Stimulated activated naive CD8-positive, alpha-beta T cell treated with anti-CD3 and anti-CD28 coated beads, Interleukin-15, Interleukin-2, amounts not matched to agents 100 ng/mL and 50 ng/mL, for 24 hours (primary cell): Measurements from ENCODE around the gene MYG1.
"Not testable (repeated sequence)": the region's sequence is repeated elsewhere in the genome, so short reads cannot be mapped to it uniquely, and the experiment has no call there.

Experiments used
- H3K27ac Mint-ChIP-seq: one replicate; pipeline ENCODE4 v1.8.0; 2021; ENCODE audit warnings: mild to moderate bottlenecking, mixed read lengths
- H3K27me3 Mint-ChIP-seq: one replicate; pipeline ENCODE4 v1.8.0; 2021; ENCODE audit warnings: mixed read lengths
- H3K36me3 Mint-ChIP-seq: one replicate; pipeline ENCODE4 v1.8.0; 2021; ENCODE audit warnings: low read depth, mixed read lengths
- H3K4me1 Mint-ChIP-seq: one replicate; pipeline ENCODE4 v1.8.0; 2021; ENCODE audit warnings: low read depth, mixed read lengths
- H3K4me3 Mint-ChIP-seq: one replicate; pipeline ENCODE4 v1.8.0; 2021; ENCODE audit warnings: mild to moderate bottlenecking, mixed read lengths
- H3K9me3 Mint-ChIP-seq: one replicate; pipeline ENCODE4 v1.8.0; 2021; ENCODE audit warnings: mixed read lengths

MYG1 gene

DNA sequence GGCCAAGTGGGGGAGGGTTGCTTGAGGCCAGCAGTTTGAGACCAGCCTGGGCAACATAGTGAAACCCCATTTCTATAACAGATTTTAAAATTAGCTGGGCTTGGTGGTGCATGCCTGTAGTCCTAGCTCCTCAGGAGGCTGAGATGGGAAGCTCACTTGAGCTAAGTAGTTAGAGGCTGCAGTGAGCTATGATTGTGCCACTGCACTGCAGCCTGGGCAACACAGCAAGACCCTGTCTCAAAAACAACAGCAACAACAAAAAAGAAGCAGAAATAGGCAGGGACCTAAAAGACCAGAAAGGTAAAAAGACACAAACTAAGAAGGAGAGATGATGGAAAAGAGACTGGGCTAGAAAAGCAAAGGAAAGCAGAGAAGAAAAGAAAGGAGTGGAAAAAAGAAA, 32.8 kb downstream of the MYG1 start:
- not testable (repeated sequence) for H3K4me1 Mint-ChIP-seq, H3K36me3 Mint-ChIP-seq, H3K4me3 Mint-ChIP-seq, H3K27ac Mint-ChIP-seq, H3K9me3 Mint-ChIP-seq
- peaks cover 43% of the 10 kb centered on the region for H3K27me3 Mint-ChIP-seq

DNA sequence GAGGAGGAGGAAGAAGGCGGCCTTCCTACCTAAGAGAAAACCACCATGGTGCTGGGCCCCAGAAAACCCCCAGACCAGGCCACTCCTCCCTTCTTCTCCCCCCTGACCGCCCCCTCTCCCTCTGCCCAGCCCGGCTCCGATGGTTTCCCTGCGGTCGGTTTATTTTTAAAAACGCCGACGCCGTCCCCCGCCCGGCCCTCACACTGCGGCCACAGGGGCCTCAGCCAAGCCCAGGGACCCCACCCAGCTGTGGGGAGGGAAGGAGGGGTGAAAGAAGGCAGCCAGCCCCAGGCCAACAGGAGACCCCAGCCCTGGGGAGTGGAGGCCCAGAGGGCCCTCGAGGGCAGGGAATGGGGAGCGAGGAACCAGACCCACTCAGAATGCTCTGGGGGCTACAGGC, 33.2 kb downstream of the MYG1 start:
- Mint-ChIP-seq H3K4me3 (no peak overlapping the region), H3K27me3 (peaks cover 43% of the 10 kb centered on the region), H3K4me1 (peaks cover 2% of the 10 kb centered on the region), H3K9me3 (no peaks in the 10 kb centered on the region), H3K27ac (no peak overlapping the region), H3K36me3 (no peaks in the 10 kb centered on the region)

DNA sequence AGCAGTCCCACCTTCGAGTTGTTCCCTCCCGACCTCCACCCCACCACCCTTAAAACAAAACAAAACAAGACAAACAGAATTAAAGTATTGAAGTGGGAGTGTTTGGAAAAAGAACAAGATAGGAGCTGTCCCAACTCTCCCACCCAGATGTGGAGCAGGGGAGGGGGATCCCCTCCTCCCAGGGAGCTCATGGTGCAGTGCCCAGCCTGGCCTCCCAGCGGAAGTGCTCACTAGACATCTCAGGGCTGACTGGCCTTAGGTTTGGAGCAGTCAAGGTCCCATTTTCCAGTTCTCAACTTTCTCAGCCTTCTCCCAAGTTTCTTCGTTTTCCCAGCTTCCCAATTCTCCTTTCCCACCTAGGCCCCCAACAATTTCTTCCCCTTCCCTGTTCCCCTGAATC, 33.8 kb downstream of the MYG1 start:
- no peaks in the 10 kb centered on the region for H3K9me3 Mint-ChIP-seq
- peaks cover 46% of the 10 kb centered on the region for H3K27me3 Mint-ChIP-seq
- no peaks in the 10 kb centered on the region for H3K36me3 Mint-ChIP-seq
- H3K4me1 Mint-ChIP-seq, result peaks cover 5% of the 10 kb centered on the region
- H3K27ac Mint-ChIP-seq, result no peak overlapping the region
- no peak overlapping the region for H3K4me3 Mint-ChIP-seq

DNA sequence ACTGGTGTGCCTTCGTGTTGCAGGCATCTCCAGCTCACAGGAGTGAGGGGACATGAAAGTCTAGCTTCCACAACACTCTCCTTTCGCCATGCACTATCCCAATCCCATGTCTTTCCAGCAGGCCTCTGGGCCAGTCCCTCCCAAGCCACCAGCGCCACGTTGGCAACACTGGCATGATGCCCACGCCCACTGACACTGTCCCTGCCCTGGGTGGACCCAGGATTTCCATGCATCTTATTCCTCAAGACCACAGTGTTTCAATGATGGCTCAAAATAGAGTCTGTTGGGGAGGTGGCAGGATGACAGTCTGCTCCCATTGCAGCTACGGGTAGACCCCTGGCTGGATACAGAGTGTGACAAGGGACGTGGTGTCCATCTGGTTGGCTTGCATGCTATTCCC, 34.4 kb downstream of the MYG1 start:
- Mint-ChIP-seq H3K36me3 (no peaks in the 10 kb centered on the region), H3K4me3 (no peak overlapping the region), H3K9me3 (no peaks in the 10 kb centered on the region), H3K27me3 (peaks cover 49% of the 10 kb centered on the region), H3K4me1 (peaks cover 5% of the 10 kb centered on the region), H3K27ac (no peak overlapping the region)

DNA sequence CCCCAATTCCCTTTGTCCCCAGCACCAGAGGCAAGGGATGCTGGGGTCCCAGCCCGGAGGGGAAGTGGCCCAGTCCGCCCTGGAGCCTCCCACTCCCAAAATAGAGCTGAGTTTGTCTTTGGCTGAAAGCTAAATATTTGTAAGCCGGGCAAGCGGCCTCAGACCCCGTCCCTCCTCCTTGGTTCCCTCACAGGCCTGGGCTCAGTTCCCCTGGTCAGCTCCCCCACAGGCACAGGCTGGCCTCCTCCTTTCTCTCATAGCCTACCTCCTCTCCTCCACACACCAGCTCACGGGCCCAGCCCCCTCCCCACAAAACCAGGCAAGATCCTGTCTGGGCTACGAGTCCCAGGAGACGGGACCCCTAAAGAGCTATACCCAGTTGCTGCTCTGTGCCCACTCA, 35.3 kb downstream of the MYG1 start:
- H3K4me1 Mint-ChIP-seq, result peaks cover 6% of the 10 kb centered on the region
- H3K27ac Mint-ChIP-seq, result no peak overlapping the region
- H3K36me3 Mint-ChIP-seq, result no peaks in the 10 kb centered on the region
- no peak overlapping the region for H3K4me3 Mint-ChIP-seq
- H3K9me3 Mint-ChIP-seq, result no peaks in the 10 kb centered on the region
- peaks cover 51% of the 10 kb centered on the region for H3K27me3 Mint-ChIP-seq

DNA sequence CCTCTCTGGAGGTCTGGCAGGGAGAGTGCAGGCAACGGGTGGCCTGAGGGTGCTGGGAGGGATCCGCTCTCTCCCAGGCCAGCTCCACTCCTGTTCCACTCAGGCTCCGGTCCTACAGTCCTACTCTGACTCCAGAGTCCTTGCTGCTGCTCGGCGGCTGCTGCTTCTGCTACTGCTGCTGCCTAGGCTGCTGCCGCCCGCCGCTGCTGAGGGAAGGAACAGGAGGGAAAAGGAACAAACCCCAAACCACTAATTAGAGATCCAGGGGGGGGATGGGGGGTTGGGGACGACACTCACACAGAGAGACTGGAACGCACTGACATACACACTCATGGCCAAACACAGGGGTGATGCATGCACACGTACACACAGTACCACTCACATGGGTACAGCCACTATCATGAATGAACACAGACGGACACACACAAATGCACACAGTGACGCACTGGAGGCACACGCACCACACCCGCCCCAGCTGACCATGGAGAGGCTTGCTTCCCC, 36.7 kb downstream of the MYG1 start, which contains the start of gene SP7:
SP7 (minus strand) TSS at position 174 of the 501 bp plus-strand sequence. CDS start 708 bp downstream, outside the sequence.
- Mint-ChIP-seq H3K27ac (no peak within 1 kb of the TSS), H3K9me3 (no peaks in the 10 kb centered on the region), H3K27me3 (peaks cover 54% of the 10 kb centered on the region), H3K4me1 (peaks cover 16% of the 10 kb centered on the region), H3K4me3 (no peak within 1 kb of the TSS), H3K36me3 (no peaks in the 10 kb centered on the region)

DNA sequence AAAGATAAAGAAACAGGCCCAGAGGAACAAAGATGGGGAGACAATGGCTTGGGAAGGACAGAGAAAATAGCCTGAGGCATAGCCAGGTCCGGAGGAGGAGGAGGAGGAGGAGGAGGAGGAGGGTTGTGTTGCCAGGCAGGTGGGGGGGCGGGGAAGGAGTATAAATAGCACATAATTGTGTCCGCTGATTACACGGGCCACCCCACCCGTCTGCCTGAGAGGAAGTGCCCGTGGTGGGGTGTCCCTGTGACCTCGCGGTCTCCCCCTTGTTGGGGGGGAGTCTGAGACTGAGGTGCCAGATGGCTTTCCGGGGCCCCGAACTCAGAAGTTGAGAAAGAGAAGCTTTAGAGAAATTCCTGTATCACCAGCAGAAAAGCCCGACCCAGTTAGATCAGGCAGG, 38.5 kb downstream of the MYG1 start:
- Mint-ChIP-seq H3K4me1 (peaks cover 16% of the 10 kb centered on the region), H3K27me3 (peaks cover 46% of the 10 kb centered on the region), H3K4me3 (no peak overlapping the region), H3K36me3 (no peaks in the 10 kb centered on the region), H3K27ac (no peak overlapping the region), H3K9me3 (no peaks in the 10 kb centered on the region)

DNA sequence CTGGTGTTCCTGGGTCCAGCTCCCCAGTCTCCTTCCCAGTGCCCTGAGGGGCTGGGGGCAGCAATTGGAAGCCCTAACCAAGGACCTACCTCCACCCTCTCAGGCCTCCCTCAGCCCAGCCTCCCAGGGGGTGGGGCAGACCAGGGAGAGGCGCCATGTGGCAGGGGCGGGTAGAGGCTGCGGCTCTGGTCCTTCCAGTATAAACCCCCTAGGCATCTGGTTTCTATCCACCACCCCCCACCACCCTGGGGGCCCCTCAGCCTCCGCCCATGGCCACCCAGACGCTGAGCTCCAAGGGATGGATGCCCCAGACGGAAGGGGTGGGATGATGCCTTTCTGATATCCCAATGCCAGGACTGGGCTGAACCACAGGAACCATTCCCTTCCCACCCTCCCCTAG, 39.4 kb downstream of the MYG1 start:
- no peak overlapping the region for H3K27ac Mint-ChIP-seq
- H3K4me1 Mint-ChIP-seq, result peaks cover 20% of the 10 kb centered on the region
- H3K27me3 Mint-ChIP-seq, result peaks cover 38% of the 10 kb centered on the region
- no peaks in the 10 kb centered on the region for H3K9me3 Mint-ChIP-seq
- H3K4me3 Mint-ChIP-seq, result no peak overlapping the region
- no peaks in the 10 kb centered on the region for H3K36me3 Mint-ChIP-seq

DNA sequence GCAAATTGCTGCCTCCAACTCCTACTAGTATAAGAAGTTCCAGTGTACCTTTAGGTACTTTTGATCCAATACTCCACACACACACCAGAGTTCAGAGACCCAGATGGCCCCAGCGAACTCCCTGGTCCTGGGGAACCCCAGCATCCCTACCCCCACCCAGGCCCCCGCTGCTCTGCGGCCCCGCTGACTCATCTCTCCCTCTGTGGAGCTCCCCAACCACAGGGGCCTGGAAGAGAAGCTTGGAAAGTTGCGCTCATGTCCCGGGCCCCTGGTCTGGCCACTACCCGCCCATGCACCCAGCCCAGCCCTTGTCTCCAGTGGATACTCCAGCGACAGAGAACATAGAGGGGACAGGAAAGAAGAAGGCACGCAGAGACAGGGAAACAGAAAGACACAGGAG, 40.9 kb downstream of the MYG1 start:
- H3K9me3 Mint-ChIP-seq, result no peaks in the 10 kb centered on the region
- H3K27ac Mint-ChIP-seq, result peak overlapping the region; percentile 42
- no peaks in the 10 kb centered on the region for H3K36me3 Mint-ChIP-seq
- no peak overlapping the region for H3K4me3 Mint-ChIP-seq
- H3K27me3 Mint-ChIP-seq, result peaks cover 31% of the 10 kb centered on the region
- peaks cover 30% of the 10 kb centered on the region for H3K4me1 Mint-ChIP-seq

DNA sequence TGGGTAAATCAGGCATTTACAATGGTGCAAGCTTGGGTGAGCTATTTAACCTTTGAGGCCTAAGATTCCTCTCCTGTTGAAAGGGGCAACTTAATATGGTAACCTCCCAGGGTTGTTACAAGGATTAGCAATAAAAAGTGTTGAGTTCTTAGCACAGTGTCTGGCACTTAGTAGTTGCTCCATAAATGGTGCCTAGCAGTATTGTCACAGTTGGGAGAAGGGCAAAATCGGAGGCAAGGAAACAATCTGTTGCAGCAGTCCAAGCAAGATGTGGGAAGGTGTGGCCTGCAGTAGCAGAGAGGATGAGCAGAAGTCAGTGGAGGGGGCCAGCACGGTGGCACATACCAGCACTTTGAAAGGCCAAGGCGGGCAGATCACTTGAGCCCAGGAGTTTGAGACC, 44.0 kb downstream of the MYG1 start:
- peaks cover 25% of the 10 kb centered on the region for H3K4me1 Mint-ChIP-seq
- peaks cover 7% of the 10 kb centered on the region for H3K27me3 Mint-ChIP-seq
- no peaks in the 10 kb centered on the region for H3K9me3 Mint-ChIP-seq
- no peak overlapping the region for H3K27ac Mint-ChIP-seq
- peak overlapping the region; percentile 19 for H3K4me3 Mint-ChIP-seq
- no peaks in the 10 kb centered on the region for H3K36me3 Mint-ChIP-seq

DNA sequence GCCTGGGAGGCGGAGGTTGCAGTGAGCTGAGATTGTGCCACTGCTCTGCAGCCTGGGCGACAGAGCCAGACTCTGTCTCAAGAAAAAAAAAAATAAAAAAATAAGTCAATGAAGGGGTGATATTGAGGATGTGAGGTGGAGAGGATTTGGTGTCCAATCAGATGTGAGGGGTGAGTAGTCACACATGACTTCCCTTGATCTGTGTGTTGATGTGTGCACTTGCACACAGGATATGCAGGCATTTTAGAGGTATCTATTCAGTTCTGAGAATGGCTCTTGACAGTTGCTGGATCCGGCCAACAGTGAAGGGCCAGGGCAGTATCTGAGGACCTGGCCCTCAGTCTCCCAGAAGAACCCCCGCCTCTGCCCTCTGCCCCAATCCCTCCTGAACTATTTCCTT, 44.5 kb downstream of the MYG1 start:
- Mint-ChIP-seq H3K36me3 (no peaks in the 10 kb centered on the region), H3K27ac (no peak overlapping the region), H3K27me3 (peaks cover 5% of the 10 kb centered on the region), H3K9me3 (no peaks in the 10 kb centered on the region), H3K4me1 (peaks cover 25% of the 10 kb centered on the region), H3K4me3 (peak overlapping the region; percentile 59)

DNA sequence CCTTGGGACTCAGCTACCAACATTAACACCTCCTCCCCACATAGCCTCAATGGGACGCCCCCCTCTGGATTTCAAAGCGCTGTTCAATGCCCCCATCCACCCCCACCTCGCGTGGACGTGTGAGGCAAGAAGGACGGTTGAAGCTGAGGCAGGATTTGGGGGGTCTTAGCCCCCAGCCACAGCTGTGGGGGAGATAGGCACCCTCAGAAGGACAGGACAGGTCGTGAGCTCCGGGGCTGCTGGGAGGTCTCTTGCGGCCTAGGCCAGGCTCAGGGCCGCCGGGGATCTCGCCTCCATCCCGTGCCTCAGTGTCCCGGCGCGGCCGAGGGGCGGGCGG, 45.0 kb downstream of the MYG1 start:
- H3K4me3 Mint-ChIP-seq, result peak overlapping the region; percentile 59
- H3K27me3 Mint-ChIP-seq, result peaks cover 5% of the 10 kb centered on the region
- no peak overlapping the region for H3K27ac Mint-ChIP-seq
- H3K4me1 Mint-ChIP-seq, result peaks cover 25% of the 10 kb centered on the region
- no peaks in the 10 kb centered on the region for H3K9me3 Mint-ChIP-seq
- H3K36me3 Mint-ChIP-seq, result no peaks in the 10 kb centered on the region

DNA sequence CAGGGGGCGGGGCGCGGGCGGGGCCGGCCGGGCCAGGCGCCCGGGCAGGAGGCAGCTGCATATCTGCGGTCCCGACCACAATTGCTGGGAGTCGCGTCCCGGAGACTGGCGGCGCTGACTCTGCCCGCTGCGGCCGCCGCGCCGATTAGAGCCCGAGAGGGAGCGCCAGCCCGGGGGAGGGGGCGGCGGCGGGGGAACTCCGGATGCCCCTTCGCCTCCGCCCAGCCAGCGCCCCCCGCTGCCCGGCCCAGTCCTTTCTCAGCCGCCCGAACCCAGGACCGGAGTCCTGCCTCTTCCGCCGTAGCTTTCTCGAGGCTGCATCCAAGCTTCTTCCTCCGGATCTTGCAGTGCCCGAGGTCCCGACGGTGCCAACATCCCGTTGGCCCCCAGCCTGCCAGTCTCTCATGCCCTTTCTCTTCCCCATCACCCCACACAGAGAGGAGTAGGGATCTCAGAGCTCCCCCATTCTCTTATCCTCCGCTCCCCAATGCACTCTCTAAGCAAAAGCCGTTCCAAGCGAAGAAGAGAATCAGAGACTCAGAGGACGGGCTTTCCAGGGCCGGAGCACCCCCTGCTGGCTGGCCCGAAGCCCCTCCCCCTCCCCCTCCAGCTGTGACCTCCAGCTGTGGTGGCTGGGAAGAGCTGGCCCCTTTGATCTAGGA, 45.5 kb downstream of the MYG1 start:
- Mint-ChIP-seq H3K27me3 (peaks cover 2% of the 10 kb centered on the region), H3K4me3 (peak overlapping the region; percentile 86), H3K4me1 (peaks cover 23% of the 10 kb centered on the region), H3K27ac (peak overlapping the region; percentile 76), H3K9me3 (no peaks in the 10 kb centered on the region), H3K36me3 (no peaks in the 10 kb centered on the region)

DNA sequence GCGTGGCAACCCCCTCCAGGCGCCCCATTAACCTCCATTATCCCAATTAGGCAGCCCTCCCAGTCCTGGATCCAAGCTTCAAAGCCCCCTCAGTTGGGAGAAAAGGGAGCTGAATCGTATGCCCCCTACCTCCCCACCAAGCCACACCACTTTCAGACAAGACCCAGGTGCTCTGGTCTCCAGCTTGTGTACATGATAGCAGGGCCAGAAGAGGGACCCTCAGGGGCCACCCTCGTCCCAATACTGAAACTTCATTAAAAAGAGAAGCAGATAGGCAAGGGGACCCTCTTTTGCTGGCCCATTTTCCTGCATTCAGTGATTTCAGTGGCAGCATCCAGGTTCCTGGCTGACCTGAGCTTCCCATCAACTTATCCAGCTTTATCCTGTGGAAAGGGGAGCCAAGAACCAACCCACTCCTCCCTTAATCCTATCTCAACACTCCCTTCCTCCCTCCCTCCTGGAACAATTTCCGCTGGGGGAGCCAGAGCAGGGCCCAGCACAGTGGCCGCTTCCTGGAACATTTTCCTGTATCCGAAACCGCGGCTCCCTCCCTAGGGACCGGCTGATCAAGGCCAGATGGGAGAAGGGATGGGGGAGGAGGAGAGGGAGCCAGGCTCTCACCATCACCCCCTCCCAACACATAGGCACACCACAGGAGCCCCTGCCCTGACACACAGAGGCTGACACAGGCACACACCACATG, 46.1 kb downstream of the MYG1 start:
- H3K27ac Mint-ChIP-seq, result peak overlapping the region; percentile 76
- no peaks in the 10 kb centered on the region for H3K27me3 Mint-ChIP-seq
- no peaks in the 10 kb centered on the region for H3K9me3 Mint-ChIP-seq
- H3K4me1 Mint-ChIP-seq, result peaks cover 16% of the 10 kb centered on the region
- H3K36me3 Mint-ChIP-seq, result no peaks in the 10 kb centered on the region
- peak overlapping the region; percentile 86 for H3K4me3 Mint-ChIP-seq

DNA sequence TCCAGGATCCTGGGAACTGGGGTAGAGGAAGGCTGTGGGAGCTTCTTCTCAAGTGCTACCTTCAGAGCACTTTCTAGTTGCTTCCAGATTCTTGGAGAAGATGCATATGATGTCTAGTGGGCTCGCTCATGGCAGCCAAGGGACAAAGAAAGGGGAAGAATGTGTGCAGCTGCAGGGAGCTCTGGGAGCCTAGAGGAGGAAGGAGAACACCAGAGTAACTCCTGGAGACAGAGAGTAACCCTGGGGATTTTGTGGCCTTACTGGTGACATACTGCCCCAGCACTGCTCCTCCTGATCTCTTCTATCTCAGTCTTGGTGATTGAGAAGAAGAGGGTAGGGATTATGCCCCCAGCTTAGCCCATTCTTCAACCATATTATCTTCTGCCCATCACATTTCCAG, 47.0 kb downstream of the MYG1 start:
- no peaks in the 10 kb centered on the region for H3K36me3 Mint-ChIP-seq
- H3K4me3 Mint-ChIP-seq, result no peak overlapping the region
- no peaks in the 10 kb centered on the region for H3K27me3 Mint-ChIP-seq
- H3K9me3 Mint-ChIP-seq, result no peaks in the 10 kb centered on the region
- H3K27ac Mint-ChIP-seq, result no peak overlapping the region
- H3K4me1 Mint-ChIP-seq, result peaks cover 14% of the 10 kb centered on the region

DNA sequence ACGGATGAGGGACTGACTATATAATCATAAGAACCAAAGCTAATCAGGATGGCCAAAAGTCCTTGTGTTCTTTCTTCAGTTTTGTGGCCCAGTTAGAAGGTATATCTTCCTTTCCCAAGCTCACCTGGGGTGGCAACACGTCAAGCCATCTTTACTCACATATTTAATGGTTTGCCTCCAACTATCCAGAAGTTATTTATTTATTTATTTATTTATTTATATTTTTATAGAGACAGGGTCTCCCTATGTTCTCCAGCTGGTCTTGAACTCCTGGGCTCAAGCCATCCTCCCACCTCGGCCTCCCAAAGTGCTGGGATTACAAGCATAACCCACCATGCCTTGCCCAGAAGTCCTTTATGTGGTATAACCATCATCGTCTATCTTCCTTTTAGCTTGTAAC, 48.4 kb downstream of the MYG1 start:
- Mint-ChIP-seq H3K27ac (no peak overlapping the region), H3K27me3 (no peaks in the 10 kb centered on the region), H3K36me3 (no peaks in the 10 kb centered on the region), H3K4me1 (peaks cover 19% of the 10 kb centered on the region), H3K4me3 (no peak overlapping the region), H3K9me3 (no peaks in the 10 kb centered on the region)
